ENCODE measurements around the gene PDIA5.

DNA sequence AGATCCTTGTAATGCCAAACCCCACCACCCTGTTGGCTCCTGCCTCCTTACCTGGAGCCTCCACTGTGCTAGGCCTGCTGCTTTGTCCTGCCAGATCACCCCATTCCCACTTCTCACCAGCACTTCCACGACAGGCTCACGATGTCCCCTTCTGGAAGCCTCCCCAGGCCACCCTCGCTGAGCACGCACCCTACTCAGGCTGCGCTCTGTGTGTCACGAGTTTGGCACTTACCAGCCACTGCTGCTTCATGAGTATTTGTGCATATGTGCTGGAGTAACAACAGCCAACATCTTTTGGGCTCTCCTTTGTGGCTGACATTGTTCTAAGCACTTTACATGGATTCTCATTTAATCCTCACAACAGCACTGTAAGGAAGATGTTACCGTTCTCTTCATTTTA lies 58.1 kb downstream of the PDIA5 start:
- TF ChIP-seq, protein P1, sequence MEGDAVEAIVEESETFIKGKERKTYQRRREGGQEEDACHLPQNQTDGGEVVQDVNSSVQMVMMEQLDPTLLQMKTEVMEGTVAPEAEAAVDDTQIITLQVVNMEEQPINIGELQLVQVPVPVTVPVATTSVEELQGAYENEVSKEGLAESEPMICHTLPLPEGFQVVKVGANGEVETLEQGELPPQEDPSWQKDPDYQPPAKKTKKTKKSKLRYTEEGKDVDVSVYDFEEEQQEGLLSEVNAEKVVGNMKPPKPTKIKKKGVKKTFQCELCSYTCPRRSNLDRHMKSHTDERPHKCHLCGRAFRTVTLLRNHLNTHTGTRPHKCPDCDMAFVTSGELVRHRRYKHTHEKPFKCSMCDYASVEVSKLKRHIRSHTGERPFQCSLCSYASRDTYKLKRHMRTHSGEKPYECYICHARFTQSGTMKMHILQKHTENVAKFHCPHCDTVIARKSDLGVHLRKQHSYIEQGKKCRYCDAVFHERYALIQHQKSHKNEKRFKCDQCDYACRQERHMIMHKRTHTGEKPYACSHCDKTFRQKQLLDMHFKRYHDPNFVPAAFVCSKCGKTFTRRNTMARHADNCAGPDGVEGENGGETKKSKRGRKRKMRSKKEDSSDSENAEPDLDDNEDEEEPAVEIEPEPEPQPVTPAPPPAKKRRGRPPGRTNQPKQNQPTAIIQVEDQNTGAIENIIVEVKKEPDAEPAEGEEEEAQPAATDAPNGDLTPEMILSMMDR (IDR thresholded peaks at IDR 0.05): no peak
- TF ChIP-seq, protein P2, sequence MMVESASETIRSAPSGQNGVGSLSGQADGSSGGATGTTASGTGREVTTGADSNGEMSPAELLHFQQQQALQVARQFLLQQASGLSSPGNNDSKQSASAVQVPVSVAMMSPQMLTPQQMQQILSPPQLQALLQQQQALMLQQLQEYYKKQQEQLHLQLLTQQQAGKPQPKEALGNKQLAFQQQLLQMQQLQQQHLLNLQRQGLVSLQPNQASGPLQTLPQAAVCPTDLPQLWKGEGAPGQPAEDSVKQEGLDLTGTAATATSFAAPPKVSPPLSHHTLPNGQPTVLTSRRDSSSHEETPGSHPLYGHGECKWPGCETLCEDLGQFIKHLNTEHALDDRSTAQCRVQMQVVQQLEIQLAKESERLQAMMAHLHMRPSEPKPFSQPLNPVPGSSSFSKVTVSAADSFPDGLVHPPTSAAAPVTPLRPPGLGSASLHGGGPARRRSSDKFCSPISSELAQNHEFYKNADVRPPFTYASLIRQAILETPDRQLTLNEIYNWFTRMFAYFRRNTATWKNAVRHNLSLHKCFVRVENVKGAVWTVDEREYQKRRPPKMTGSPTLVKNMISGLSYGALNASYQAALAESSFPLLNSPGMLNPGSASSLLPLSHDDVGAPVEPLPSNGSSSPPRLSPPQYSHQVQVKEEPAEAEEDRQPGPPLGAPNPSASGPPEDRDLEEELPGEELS (CRISPR knock-in tag; IDR thresholded peaks at IDR 0.05): no peak
- TF ChIP-seq, protein P3, sequence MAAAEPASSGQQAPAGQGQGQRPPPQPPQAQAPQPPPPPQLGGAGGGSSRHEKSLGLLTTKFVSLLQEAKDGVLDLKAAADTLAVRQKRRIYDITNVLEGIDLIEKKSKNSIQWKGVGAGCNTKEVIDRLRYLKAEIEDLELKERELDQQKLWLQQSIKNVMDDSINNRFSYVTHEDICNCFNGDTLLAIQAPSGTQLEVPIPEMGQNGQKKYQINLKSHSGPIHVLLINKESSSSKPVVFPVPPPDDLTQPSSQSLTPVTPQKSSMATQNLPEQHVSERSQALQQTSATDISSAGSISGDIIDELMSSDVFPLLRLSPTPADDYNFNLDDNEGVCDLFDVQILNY (CRISPR knock-in tag; IDR thresholded peaks at IDR 0.05): no peak
- TF ChIP-seq ESRRA (CRISPR knock-in tag; IDR thresholded peaks at IDR 0.05; ENCODE audit: borderline replicate concordance): no peak
- TF ChIP-seq CREB1 (CRISPR knock-in tag; IDR thresholded peaks at IDR 0.05): no peak
- TF ChIP-seq ZBTB21 (CRISPR knock-in tag; IDR thresholded peaks at IDR 0.05; ENCODE audit: borderline replicate concordance): no peak
- TF ChIP-seq FOXJ3 (CRISPR knock-in tag; IDR thresholded peaks at IDR 0.05; ENCODE audit: borderline replicate concordance): no peak
- no peak for TF ChIP-seq NR3C1 (CRISPR knock-in tag; conservative IDR thresholded peaks at IDR 0.05; ENCODE audit: low read depth)
- no peak for TF ChIP-seq ZNF219 (CRISPR knock-in tag; IDR thresholded peaks at IDR 0.05; ENCODE audit: borderline replicate concordance)
- TF ChIP-seq SOX15 (CRISPR knock-in tag; IDR thresholded peaks at IDR 0.05): no peak
- TF ChIP-seq RELA (CRISPR knock-in tag; IDR thresholded peaks at IDR 0.05; ENCODE audit: borderline replicate concordance): no peak
- TF ChIP-seq, protein P4, sequence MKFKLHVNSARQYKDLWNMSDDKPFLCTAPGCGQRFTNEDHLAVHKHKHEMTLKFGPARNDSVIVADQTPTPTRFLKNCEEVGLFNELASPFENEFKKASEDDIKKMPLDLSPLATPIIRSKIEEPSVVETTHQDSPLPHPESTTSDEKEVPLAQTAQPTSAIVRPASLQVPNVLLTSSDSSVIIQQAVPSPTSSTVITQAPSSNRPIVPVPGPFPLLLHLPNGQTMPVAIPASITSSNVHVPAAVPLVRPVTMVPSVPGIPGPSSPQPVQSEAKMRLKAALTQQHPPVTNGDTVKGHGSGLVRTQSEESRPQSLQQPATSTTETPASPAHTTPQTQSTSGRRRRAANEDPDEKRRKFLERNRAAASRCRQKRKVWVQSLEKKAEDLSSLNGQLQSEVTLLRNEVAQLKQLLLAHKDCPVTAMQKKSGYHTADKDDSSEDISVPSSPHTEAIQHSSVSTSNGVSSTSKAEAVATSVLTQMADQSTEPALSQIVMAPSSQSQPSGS (CRISPR knock-in tag; IDR thresholded peaks at IDR 0.05; ENCODE audit: borderline replicate concordance, low read depth): no peak
- TF ChIP-seq SP1 (CRISPR knock-in tag; conservative IDR thresholded peaks at IDR 0.05): no peak

Data from WTC11 (cell line).